ENCODE measurements around the gene CST7.

Gene CST7

GRCh38 chr20:24956001-24956841 is 7.2 kb downstream of the CST7 start:
- H3K27ac ChIP-seq (ENCODE audit: low read length): peak overlapping the region; percentile 70
- no peak for ATAC-seq (ENCODE audit: insufficient read depth, low read depth)
- peaks cover 24% of the 10 kb centered on the region for H3K4me1 ChIP-seq (ENCODE audit: insufficient read depth, low read length)

GRCh38 chr20:24957326-24958016 is 8.4 kb downstream of the CST7 start:
- Histone ChIP-seq H3K79me2 (ENCODE audit: insufficient read depth, low read length) (no peaks in the 10 kb centered on the region), H3K36me3 (ENCODE audit: insufficient read depth, low read length) (peaks cover 56% of the 10 kb centered on the region), H4K20me1 (ENCODE audit: insufficient read depth, low read length) (peaks cover 11% of the 10 kb centered on the region), H3K4me1 (ENCODE audit: insufficient read depth, low read length) (peaks cover 24% of the 10 kb centered on the region), H2AFZ (ENCODE audit: low read depth, low read length) (no peak overlapping the region), H3K4me2 (ENCODE audit: insufficient read depth, low read length) (no peak overlapping the region), H3K9me3 (ENCODE audit: insufficient read depth, low read length, severe bottlenecking) (no peaks in the 10 kb centered on the region), H3K27ac (ENCODE audit: low read length) (no peak overlapping the region), H3K9ac (ENCODE audit: low read depth, low read length) (no peak overlapping the region), H3K27me3 (ENCODE audit: insufficient read depth, low read length, poor library complexity) (no peaks in the 10 kb centered on the region), H3K4me3 (ENCODE audit: low read depth in 1 of 2, low read length in 2 of 2) (no peak overlapping the region)
- no peak for TF ChIP-seq EZH2 (IDR thresholded peaks at IDR 0.05; ENCODE audit: borderline replicate concordance, low read depth, low read length, severe bottlenecking)
- TF ChIP-seq CTCF (IDR thresholded peaks at IDR 0.05; ENCODE audit: borderline replicate concordance, extremely low read depth, low read length, poor library complexity, severe bottlenecking): no peak
- peak; percentile 4 for DNase-seq
- no peak for ATAC-seq (ENCODE audit: insufficient read depth, low read depth)

More at GRCh38 chr20:24956001-24956841, 7.2 kb downstream of the CST7 start:
- Histone ChIP-seq H3K27me3 (ENCODE audit: insufficient read depth, low read length, poor library complexity) (no peaks in the 10 kb centered on the region), H3K4me3 (ENCODE audit: low read depth in 1 of 2, low read length in 2 of 2) (no peak overlapping the region), H4K20me1 (ENCODE audit: insufficient read depth, low read length) (peaks cover 11% of the 10 kb centered on the region), H3K79me2 (ENCODE audit: insufficient read depth, low read length) (no peaks in the 10 kb centered on the region), H3K9me3 (ENCODE audit: insufficient read depth, low read length, severe bottlenecking) (no peaks in the 10 kb centered on the region), H3K4me2 (ENCODE audit: insufficient read depth, low read length) (no peak overlapping the region), H3K9ac (ENCODE audit: low read depth, low read length) (no peak overlapping the region), H3K36me3 (ENCODE audit: insufficient read depth, low read length) (peaks cover 43% of the 10 kb centered on the region), H2AFZ (ENCODE audit: low read depth, low read length) (no peak overlapping the region)
- TF ChIP-seq CTCF (IDR thresholded peaks at IDR 0.05; ENCODE audit: borderline replicate concordance, extremely low read depth, low read length, poor library complexity, severe bottlenecking) (no peak), EZH2 (IDR thresholded peaks at IDR 0.05; ENCODE audit: borderline replicate concordance, low read depth, low read length, severe bottlenecking) (no peak)
- DNase-seq: peak; percentile 4

- H3K4me2 ChIP-seq (ENCODE audit: insufficient read depth, low read length): no peak overlapping the region
- H3K9me3 ChIP-seq (ENCODE audit: insufficient read depth, low read length, severe bottlenecking): no peaks in the 10 kb centered on the region
- H3K27me3 ChIP-seq (ENCODE audit: insufficient read depth, low read length, poor library complexity): no peaks in the 10 kb centered on the region
- no peak overlapping the region for H3K4me3 ChIP-seq (ENCODE audit: low read depth in 1 of 2, low read length in 2 of 2)
- H3K4me1 ChIP-seq (ENCODE audit: insufficient read depth, low read length): peaks cover 24% of the 10 kb centered on the region
- DNase-seq (peak; percentile 3), ATAC-seq (ENCODE audit: insufficient read depth, low read depth) (no peak)
- TF ChIP-seq CTCF (IDR thresholded peaks at IDR 0.05; ENCODE audit: borderline replicate concordance, extremely low read depth, low read length, poor library complexity, severe bottlenecking) (no peak), EZH2 (IDR thresholded peaks at IDR 0.05; ENCODE audit: borderline replicate concordance, low read depth, low read length, severe bottlenecking) (no peak)
- H3K36me3 ChIP-seq (ENCODE audit: insufficient read depth, low read length): peaks cover 64% of the 10 kb centered on the region
- no peak overlapping the region for H3K9ac ChIP-seq (ENCODE audit: low read depth, low read length)
- H4K20me1 ChIP-seq (ENCODE audit: insufficient read depth, low read length): peaks cover 11% of the 10 kb centered on the region
- H3K79me2 ChIP-seq (ENCODE audit: insufficient read depth, low read length): no peaks in the 10 kb centered on the region
- no peak overlapping the region for H2AFZ ChIP-seq (ENCODE audit: low read depth, low read length)
- H3K27ac ChIP-seq (ENCODE audit: low read length): no peak overlapping the region
Measured at GRCh38 chr20:24958506-24959385, 9.7 kb downstream of the CST7 start.

All from DND-41 (cell line).